HCT116 (cell line): ENCODE results near the gene TOP1. TPM values are rescaled to one million over a fixed set of nuclear protein-coding genes. Genes with fewer than 3 reads are reported as not detected.

Experiments used
- ATAC-seq: fragments of 200-7000 bp; cut with Tn5 transposase; 2 replicates; pipeline ENCODE4 v1.9.1; 2020; ENCODE audit warnings: mild to moderate bottlenecking, moderate library complexity
- BruUV-seq: library from RNA; stranded (reverse); fragments of 400-500 nt; replicated peaks from 2 replicates; lab custom pipeline; 2021; lab: Mats Ljungman, UMichigan
- CTCF ChIA-PET: fragments of 300-600 bp; sonication (Branson Sonifier 250); formaldehyde crosslinking; loops from one replicate; lab custom pipeline; 2021; ENCODE audit warnings: antibody characterized with exemption; lab: Charles Lee
- POLR2A ChIA-PET: fragments of 300-600, 350-600 bp; sonication (Branson Sonifier 250); formaldehyde crosslinking; loops from one replicate; lab custom pipeline; 2021; ENCODE audit warnings: antibody characterized with exemption; lab: Charles Lee
- RAD21 ChIA-PET, 2 experiments: fragments of 300-600 bp; sonication (Branson Sonifier 250); formaldehyde crosslinking; loops; one replicate each; lab custom pipeline; 2023; ENCODE audit warnings: low total read pairs in 2 of 2; ENCODE audit not compliant: uncharacterized antibody in 2 of 2, unreplicated experiment in 2 of 2, low non-redundant PET in 1 of 2; lab: Charles Lee
- DNase-seq: peaks from one replicate; pipeline ENCODE4 v3.0.0-alpha.2; 2010; ENCODE audit warnings: low read depth, low spot score
- H2AFZ ChIP-seq: fragments of 200-600 bp; shearing (Covaris generic), sonication (generic); 2 replicates; pipeline ENCODE4 v1.6.1; 2017; ENCODE audit warnings: low read depth, mixed run types, mixed read lengths, antibody characterized with exemption, low read length; ENCODE audit not compliant: poor library complexity, severe bottlenecking
- H3K27ac ChIP-seq: 2 replicates; pipeline ENCODE4 v1.5.1; 2012; ENCODE audit warnings: low read depth, low read length
- H3K27me3 ChIP-seq: fragments of 200-600 bp; sonication (generic); 2 replicates; pipeline ENCODE4 v1.6.1; 2016; ENCODE audit warnings: mixed run types, low read length, mixed read lengths; ENCODE audit not compliant: insufficient read depth
- H3K36me3 ChIP-seq, 2 experiments: fragments of 200-500 bp in 1 of 2; fragments of 200-600 bp in 1 of 2; sonication (Bioruptor generic) in 1 of 2; sonication (generic) in 1 of 2; 2 replicates each; pipeline versions ENCODE4 v1.5.1 to v1.6.1; 2014 to 2016; ENCODE audit warnings: low read length in 2 of 2, inconsistent platforms in 1 of 2, mixed read lengths in 1 of 2, mixed run types in 1 of 2; ENCODE audit not compliant: insufficient read depth in 2 of 2, control insufficient read depth in 1 of 2
- H3K4me1 ChIP-seq, 2 experiments: fragments of 200-600 bp in 1 of 2; sonication (generic) in 1 of 2; 2 replicates each; pipeline versions ENCODE4 v1.5.1 to v1.6.1; 2012 to 2017; ENCODE audit warnings: low read length in 2 of 2, inconsistent platforms in 1 of 2, mild to moderate bottlenecking in 1 of 2, mixed read lengths in 1 of 2, mixed run types in 1 of 2, moderate library complexity in 1 of 2; ENCODE audit not compliant: insufficient read depth in 2 of 2, control insufficient read depth in 1 of 2
- H3K4me2 ChIP-seq: fragments of 200-600 bp; sonication (generic); 2 replicates; pipeline ENCODE4 v1.6.1; 2017; ENCODE audit warnings: mixed run types, low read length, mixed read lengths
- H3K4me3 ChIP-seq, 2 experiments: fragments of 200-600 bp in 1 of 2; sonication (generic) in 1 of 2; replicated peaks in 1 of 2; 2 replicates each; pipeline ENCODE4 v1.5.1; 2011 to 2016; ENCODE audit warnings: low read length in 2 of 2, control low read depth in 1 of 2, low read depth in 1 of 2, mild to moderate bottlenecking in 1 of 2, mixed read lengths in 1 of 2, mixed run types in 1 of 2
- H3K79me2 ChIP-seq: fragments of 200-600 bp; sonication (generic); 2 replicates; pipeline ENCODE4 v1.6.1; 2017; ENCODE audit warnings: mild to moderate bottlenecking, mixed run types, low read length, moderate library complexity, mixed read lengths; ENCODE audit not compliant: insufficient read depth
- H3K9ac ChIP-seq: fragments of 200-600 bp; sonication (generic); 2 replicates; pipeline ENCODE4 v1.6.1; 2016; ENCODE audit warnings: low read length, mixed read lengths
- H3K9me2 ChIP-seq: fragments of 200-600 bp; sonication (generic), shearing (Covaris generic); 2 replicates; pipeline ENCODE4 v1.6.1; 2017; ENCODE audit warnings: mixed run types, mild to moderate bottlenecking, moderate library complexity; ENCODE audit not compliant: insufficient read depth
- H3K9me3 ChIP-seq, 2 experiments: fragments of 200-500 bp in 1 of 2; fragments of 200-600 bp in 1 of 2; sonication (Bioruptor generic) in 1 of 2; sonication (generic) in 1 of 2; 2 replicates each; pipeline ENCODE4 v1.6.1; 2014 to 2017; ENCODE audit warnings: low read length in 2 of 2, mixed read lengths in 2 of 2, inconsistent platforms in 1 of 2, low read depth in 1 of 2, mild to moderate bottlenecking in 1 of 2, mixed run types in 1 of 2, moderate library complexity in 1 of 2; ENCODE audit not compliant: control insufficient read depth in 1 of 2, insufficient read depth in 1 of 2
- H4K20me1 ChIP-seq: fragments of 200-600 bp; sonication (generic), shearing (Covaris generic); 2 replicates; pipeline ENCODE4 v1.6.1; 2017; ENCODE audit warnings: mixed run types, mild to moderate bottlenecking, moderate library complexity; ENCODE audit not compliant: insufficient read depth
- CBX3 ChIP-seq: IDR thresholded peaks from 2 replicates; pipeline ENCODE4 v1.6.1; 2012; ENCODE audit warnings: low read depth
- EGR1 ChIP-seq: IDR thresholded peaks from 2 replicates; pipeline ENCODE4 v1.6.1; 2012; ENCODE audit warnings: low read depth
- EZH2 ChIP-seq: fragments of 200-600 bp; sonication (generic); IDR thresholded peaks from 2 replicates; pipeline ENCODE4 v1.6.1; 2017; ENCODE audit warnings: antibody characterized with exemption, mixed run types
- JUND ChIP-seq: IDR thresholded peaks from 2 replicates; pipeline ENCODE4 v1.6.1; 2012
- POLR2AphosphoS5 ChIP-seq: IDR thresholded peaks from 2 replicates; pipeline ENCODE4 v1.6.1; 2011; ENCODE audit warnings: mild to moderate bottlenecking, low read depth, low read length, moderate library complexity
- SIN3A ChIP-seq: IDR thresholded peaks from 2 replicates; pipeline ENCODE4 v1.6.1; 2012; ENCODE audit warnings: low read depth
- SP1 ChIP-seq: IDR thresholded peaks from 2 replicates; pipeline ENCODE4 v1.6.1; 2012; ENCODE audit warnings: low read depth
- SRF ChIP-seq: IDR thresholded peaks from 2 replicates; pipeline ENCODE4 v1.6.1; 2012; ENCODE audit warnings: low read depth
- YY1 ChIP-seq: IDR thresholded peaks from 2 replicates; pipeline ENCODE4 v1.6.1; 2011; ENCODE audit warnings: low read length, low read depth, moderate library complexity, mild to moderate bottlenecking; ENCODE audit not compliant: insufficient replicate concordance; ENCODE audit errors: extremely low read depth
- intact Hi-C: fragments of 100-400 bp; cut with micrococcal nuclease; formaldehyde crosslinking; loops from 2 replicates; pipeline ENCODE4 v1.10.0; 2022
- total RNA-seq: library from RNA; stranded (reverse); gene quantifications from one replicate; pipeline ENCODE4 v1.2.1, GENCODE V29; 2021; ENCODE audit not compliant: unreplicated experiment
- TF ChIP-seq, protein P1 (sequence below): IDR thresholded peaks from 2 replicates; pipeline ENCODE4 v1.6.1; 2012; ENCODE audit warnings: low read depth
- TF ChIP-seq, protein P2 (sequence below): IDR thresholded peaks from 2 replicates; pipeline ENCODE4 v1.6.1; 2012
- TF ChIP-seq, protein P3 (sequence below): IDR thresholded peaks from 2 replicates; pipeline ENCODE4 v1.6.1; 2011; ENCODE audit warnings: mild to moderate bottlenecking, low read length, moderate library complexity; ENCODE audit not compliant: insufficient replicate concordance; ENCODE audit errors: extremely low read depth
- TF ChIP-seq, protein P4 (sequence below), 3 experiments: fragments of 200-600 bp in 1 of 3; sonication (generic) in 1 of 3; IDR thresholded peaks in 2 of 3; conservative IDR thresholded peaks in 1 of 3; 2 replicates each; pipeline ENCODE4 v1.5.1; 2012 to 2017; ENCODE audit warnings: low read depth in 2 of 3, low read length in 2 of 3, antibody characterized with exemption in 1 of 3, borderline replicate concordance in 1 of 3, control low read depth in 1 of 3, mild to moderate bottlenecking in 1 of 3, mixed read lengths in 1 of 3, mixed run types in 1 of 3, moderate library complexity in 1 of 3; ENCODE audit not compliant: insufficient read depth in 1 of 3

Gene TOP1
- total RNA-seq, 1 experiment from 2014 or later = 190 TPM

DNA sequence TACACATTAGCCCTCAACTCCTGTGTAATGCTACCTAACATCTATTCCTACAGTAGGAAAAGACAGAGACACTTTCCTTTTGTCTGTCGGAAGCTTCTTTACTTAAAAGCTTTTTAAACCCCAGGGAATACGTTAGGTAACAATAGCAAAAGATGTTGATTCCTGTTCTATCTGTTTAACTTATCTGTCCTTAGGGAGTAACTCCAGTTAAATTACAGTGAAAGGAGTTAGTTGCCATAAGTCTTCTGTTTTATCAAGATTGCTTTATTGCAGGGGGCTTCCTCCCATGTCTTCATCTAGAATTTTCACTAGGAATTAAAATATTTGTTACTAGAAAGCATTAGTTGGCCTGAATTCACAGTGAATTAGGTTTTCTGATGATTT lies 26.2 kb downstream of the TOP1 start:
- intact Hi-C loops = no loop called here
- RAD21 ChIA-PET = no interaction called here
- TF ChIP-seq CBX3 (no peak), SRF (no peak), SIN3A (no peak), EZH2 (no peak)
- Histone ChIP-seq H3K9me3 (no peaks in the 10 kb centered on the region), H3K4me2 (no peak overlapping the region), H4K20me1 (peaks cover 45% of the 10 kb centered on the region), H3K27ac (no peak overlapping the region), H2AFZ (no peak overlapping the region), H3K36me3 (peaks cover 0 to 8% of the 10 kb centered on the region in 2 experiments; a peak in 1 of 4 replicates), H3K9me2 (no peaks in the 10 kb centered on the region), H3K27me3 (no peaks in the 10 kb centered on the region), H3K9ac (no peak overlapping the region), H3K4me3 (no peak overlapping the region), H3K79me2 (peaks cover 100% of the 10 kb centered on the region), H3K4me1 (peaks cover 0 to 37% of the 10 kb centered on the region in 2 experiments; a peak in 2 of 4 replicates)
- ATAC-seq = no peak
- POLR2A ChIA-PET = no interaction called here
- no TSS peak for BruUV-seq
- CTCF ChIA-PET = no interaction called here
- no peak for DNase-seq

DNA sequence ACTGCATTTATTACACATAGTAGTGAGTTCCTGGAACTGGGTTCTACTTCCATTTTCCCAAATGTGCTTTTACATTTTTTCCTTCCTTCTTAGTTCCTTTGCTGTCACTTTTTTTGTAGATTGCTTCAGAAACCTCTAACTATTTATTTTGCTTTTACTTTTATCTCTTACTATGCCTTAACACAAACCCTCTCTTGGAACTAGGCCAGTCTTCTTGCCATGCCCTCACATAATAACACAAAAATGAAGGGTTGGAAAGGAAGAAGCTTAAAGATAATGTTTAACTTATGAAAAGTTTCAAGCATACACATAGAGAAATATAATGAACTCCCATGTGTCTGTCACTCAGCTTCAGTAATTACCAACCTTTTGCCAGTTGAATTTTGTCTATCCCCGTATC lies 27.1 kb downstream of the TOP1 start:
- no peaks in the 10 kb centered on the region for H3K9me3 ChIP-seq
- CTCF ChIA-PET = no interaction called here
- ATAC-seq (no peak), DNase-seq (no peak)
- no peak overlapping the region for H2AFZ ChIP-seq
- RAD21 ChIA-PET = no interaction called here
- no peak overlapping the region for H3K9ac ChIP-seq
- H4K20me1 ChIP-seq = peaks cover 45% of the 10 kb centered on the region
- no peak overlapping the region for H3K27ac ChIP-seq
- peaks cover 0 to 13% of the 10 kb centered on the region in 2 experiments; a peak in 1 of 4 replicates for H3K36me3 ChIP-seq
- POLR2A ChIA-PET = no interaction called here
- H3K4me1 ChIP-seq = peaks cover 0 to 33% of the 10 kb centered on the region in 2 experiments; a peak in 2 of 4 replicates
- intact Hi-C loops = no loop called here
- peaks cover 100% of the 10 kb centered on the region for H3K79me2 ChIP-seq
- BruUV-seq = no TSS peak
- no peaks in the 10 kb centered on the region for H3K27me3 ChIP-seq
- H3K4me3 ChIP-seq = no peak overlapping the region
- no peak overlapping the region for H3K4me2 ChIP-seq
- H3K9me2 ChIP-seq = no peaks in the 10 kb centered on the region
- TF ChIP-seq, protein P1, sequence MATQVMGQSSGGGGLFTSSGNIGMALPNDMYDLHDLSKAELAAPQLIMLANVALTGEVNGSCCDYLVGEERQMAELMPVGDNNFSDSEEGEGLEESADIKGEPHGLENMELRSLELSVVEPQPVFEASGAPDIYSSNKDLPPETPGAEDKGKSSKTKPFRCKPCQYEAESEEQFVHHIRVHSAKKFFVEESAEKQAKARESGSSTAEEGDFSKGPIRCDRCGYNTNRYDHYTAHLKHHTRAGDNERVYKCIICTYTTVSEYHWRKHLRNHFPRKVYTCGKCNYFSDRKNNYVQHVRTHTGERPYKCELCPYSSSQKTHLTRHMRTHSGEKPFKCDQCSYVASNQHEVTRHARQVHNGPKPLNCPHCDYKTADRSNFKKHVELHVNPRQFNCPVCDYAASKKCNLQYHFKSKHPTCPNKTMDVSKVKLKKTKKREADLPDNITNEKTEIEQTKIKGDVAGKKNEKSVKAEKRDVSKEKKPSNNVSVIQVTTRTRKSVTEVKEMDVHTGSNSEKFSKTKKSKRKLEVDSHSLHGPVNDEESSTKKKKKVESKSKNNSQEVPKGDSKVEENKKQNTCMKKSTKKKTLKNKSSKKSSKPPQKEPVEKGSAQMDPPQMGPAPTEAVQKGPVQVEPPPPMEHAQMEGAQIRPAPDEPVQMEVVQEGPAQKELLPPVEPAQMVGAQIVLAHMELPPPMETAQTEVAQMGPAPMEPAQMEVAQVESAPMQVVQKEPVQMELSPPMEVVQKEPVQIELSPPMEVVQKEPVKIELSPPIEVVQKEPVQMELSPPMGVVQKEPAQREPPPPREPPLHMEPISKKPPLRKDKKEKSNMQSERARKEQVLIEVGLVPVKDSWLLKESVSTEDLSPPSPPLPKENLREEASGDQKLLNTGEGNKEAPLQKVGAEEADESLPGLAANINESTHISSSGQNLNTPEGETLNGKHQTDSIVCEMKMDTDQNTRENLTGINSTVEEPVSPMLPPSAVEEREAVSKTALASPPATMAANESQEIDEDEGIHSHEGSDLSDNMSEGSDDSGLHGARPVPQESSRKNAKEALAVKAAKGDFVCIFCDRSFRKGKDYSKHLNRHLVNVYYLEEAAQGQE = no peak
- no peak for TF ChIP-seq SIN3A
- TF ChIP-seq JUND = no peak
- no peak for TF ChIP-seq POLR2AphosphoS5
- TF ChIP-seq SP1 = no peak
- no peak for TF ChIP-seq YY1
- no peak for TF ChIP-seq EGR1
- TF ChIP-seq, protein P2, sequence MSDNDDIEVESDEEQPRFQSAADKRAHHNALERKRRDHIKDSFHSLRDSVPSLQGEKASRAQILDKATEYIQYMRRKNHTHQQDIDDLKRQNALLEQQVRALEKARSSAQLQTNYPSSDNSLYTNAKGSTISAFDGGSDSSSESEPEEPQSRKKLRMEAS = no peak
- no peak for TF ChIP-seq CBX3
- TF ChIP-seq, protein P3, sequence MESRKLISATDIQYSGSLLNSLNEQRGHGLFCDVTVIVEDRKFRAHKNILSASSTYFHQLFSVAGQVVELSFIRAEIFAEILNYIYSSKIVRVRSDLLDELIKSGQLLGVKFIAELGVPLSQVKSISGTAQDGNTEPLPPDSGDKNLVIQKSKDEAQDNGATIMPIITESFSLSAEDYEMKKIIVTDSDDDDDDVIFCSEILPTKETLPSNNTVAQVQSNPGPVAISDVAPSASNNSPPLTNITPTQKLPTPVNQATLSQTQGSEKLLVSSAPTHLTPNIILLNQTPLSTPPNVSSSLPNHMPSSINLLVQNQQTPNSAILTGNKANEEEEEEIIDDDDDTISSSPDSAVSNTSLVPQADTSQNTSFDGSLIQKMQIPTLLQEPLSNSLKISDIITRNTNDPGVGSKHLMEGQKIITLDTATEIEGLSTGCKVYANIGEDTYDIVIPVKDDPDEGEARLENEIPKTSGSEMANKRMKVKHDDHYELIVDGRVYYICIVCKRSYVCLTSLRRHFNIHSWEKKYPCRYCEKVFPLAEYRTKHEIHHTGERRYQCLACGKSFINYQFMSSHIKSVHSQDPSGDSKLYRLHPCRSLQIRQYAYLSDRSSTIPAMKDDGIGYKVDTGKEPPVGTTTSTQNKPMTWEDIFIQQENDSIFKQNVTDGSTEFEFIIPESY = no peak
- TF ChIP-seq, protein P4, sequence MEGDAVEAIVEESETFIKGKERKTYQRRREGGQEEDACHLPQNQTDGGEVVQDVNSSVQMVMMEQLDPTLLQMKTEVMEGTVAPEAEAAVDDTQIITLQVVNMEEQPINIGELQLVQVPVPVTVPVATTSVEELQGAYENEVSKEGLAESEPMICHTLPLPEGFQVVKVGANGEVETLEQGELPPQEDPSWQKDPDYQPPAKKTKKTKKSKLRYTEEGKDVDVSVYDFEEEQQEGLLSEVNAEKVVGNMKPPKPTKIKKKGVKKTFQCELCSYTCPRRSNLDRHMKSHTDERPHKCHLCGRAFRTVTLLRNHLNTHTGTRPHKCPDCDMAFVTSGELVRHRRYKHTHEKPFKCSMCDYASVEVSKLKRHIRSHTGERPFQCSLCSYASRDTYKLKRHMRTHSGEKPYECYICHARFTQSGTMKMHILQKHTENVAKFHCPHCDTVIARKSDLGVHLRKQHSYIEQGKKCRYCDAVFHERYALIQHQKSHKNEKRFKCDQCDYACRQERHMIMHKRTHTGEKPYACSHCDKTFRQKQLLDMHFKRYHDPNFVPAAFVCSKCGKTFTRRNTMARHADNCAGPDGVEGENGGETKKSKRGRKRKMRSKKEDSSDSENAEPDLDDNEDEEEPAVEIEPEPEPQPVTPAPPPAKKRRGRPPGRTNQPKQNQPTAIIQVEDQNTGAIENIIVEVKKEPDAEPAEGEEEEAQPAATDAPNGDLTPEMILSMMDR (IDR thresholded peaks at IDR 0.05 in 2 of 3, conservative IDR thresholded peaks at IDR 0.05 in 1 of 3; ENCODE audit: borderline replicate concordance in 1 of 3, insufficient read depth in 1 of 3, low read depth in 2 of 3, low read length in 2 of 3) = no peak
